Kidney (tissue), 14 donors: ENCODE data around the gene TRIM41. TPM values are rescaled to one million over a fixed set of nuclear protein-coding genes. Genes with fewer than 3 reads are reported as not detected.
"Not testable (repeated sequence)": the region's sequence is repeated elsewhere in the genome, so short reads cannot be mapped to it uniquely, and the experiment has no call there.

Source experiments
- DNase-seq, 5 donors: peaks; one replicate each; pipeline ENCODE4 v3.0.0-alpha.2; 2013 to 2020
- FAIRE-seq: peaks from 2 replicates; lab custom pipeline; 2012; peaks lifted over from hg19 to GRCh38; lab: Jason Lieb, UNC
- H3K27ac ChIP-seq, 2 donors: one replicate each; pipeline ENCODE4 v1.7.0; 2013; ENCODE audit warnings: low read depth in 2 of 2, low read length in 2 of 2, inconsistent platforms in 1 of 2
- H3K27me3 ChIP-seq: one replicate; pipeline ENCODE4 v1.7.1; 2013; ENCODE audit warnings: low read length, inconsistent platforms; ENCODE audit not compliant: control insufficient read depth, insufficient read depth
- H3K36me3 ChIP-seq, 3 donors: one replicate each; pipeline versions ENCODE4 v1.7.0 to v1.7.1; 2013; ENCODE audit warnings: low read length in 3 of 3, control low read depth in 1 of 3, inconsistent platforms in 1 of 3; ENCODE audit not compliant: insufficient read depth in 3 of 3, control insufficient read depth in 2 of 3
- H3K4me1 ChIP-seq, 3 donors: one replicate each; pipeline versions ENCODE4 v1.7.0 to v1.7.1; 2013; ENCODE audit warnings: low read length in 3 of 3, inconsistent platforms in 1 of 3, low read depth in 1 of 3; ENCODE audit not compliant: control insufficient read depth in 2 of 3, insufficient read depth in 2 of 3
- H3K4me3 ChIP-seq, 3 donors: one replicate each; pipeline versions ENCODE4 v1.7.0 to v1.8.1; 2013; ENCODE audit warnings: low read length in 3 of 3, control low read depth in 1 of 3, inconsistent platforms in 1 of 3
- H3K9ac ChIP-seq, 3 donors: one replicate each; pipeline versions ENCODE4 v1.7.0 to v1.7.1; 2013; ENCODE audit warnings: low read length in 3 of 3, control low read depth in 1 of 3, inconsistent platforms in 1 of 3
- H3K9me3 ChIP-seq, 3 donors: one replicate each; pipeline versions ENCODE4 v1.7.0 to v1.7.1; 2013; ENCODE audit warnings: low read length in 3 of 3, control low read depth in 1 of 3, inconsistent platforms in 1 of 3; ENCODE audit not compliant: control insufficient read depth in 2 of 3, insufficient read depth in 1 of 3
- CTCF ChIP-seq: IDR thresholded peaks from 3 replicates; pipeline ENCODE4 v1.5.1; 2012; ENCODE audit warnings: mild to moderate bottlenecking, moderate library complexity, borderline replicate concordance; ENCODE audit not compliant: insufficient read depth; ENCODE audit errors: extremely low read depth
- intact Hi-C: fragments of 100-400 bp; cut with DNase I; formaldehyde crosslinking; loops from one replicate; pipeline ENCODE4 v1.11.1; 2022
- polyA plus RNA-seq: library from polyadenylated mRNA; stranded (reverse); fragments of 350-450 nt; fragmentation: Illumina TruSeq; extraction: RNeasy Lipid Tissue Mini Kit (QIAGEN cat#74804); gene quantifications from one replicate; pipeline ENCODE4 v1.2.3, GENCODE V29; 2014; ENCODE audit warnings: low read depth, low replicate concordance; ENCODE audit not compliant: insufficient read depth
- total RNA-seq: library from RNA; stranded (reverse); fragmentation: NEBNext Ultra II Directional; extraction: Animal tissue kit (Norgen Biotek cat#: 25700); gene quantifications from one replicate; pipeline ENCODE4 v1.2.1, GENCODE V29; 2021
- donor health status: control.
- donor health status: control.
- donor health status: control.
- donor health status: control.
- donor health status: control.
- donor health status: DM: yes; HTN: yes; CAD: no.
- donor health status: Normal renal cell carcinoma (clear cell type).

Gene TRIM41
- total and polyA plus RNA-seq, 2 donors from 2014 or later, result 21.8 to 34.9 TPM

- Histone ChIP-seq H3K9ac (no peak overlapping the region), H3K27ac (no peak overlapping the region), H3K36me3 (no peaks in the 10 kb centered on the region), H3K4me3 (no peak overlapping the region), H3K9me3 (no peaks in the 10 kb centered on the region), H3K27me3 (no peaks in the 10 kb centered on the region), H3K4me1 (no peaks in the 10 kb centered on the region)
- DNase-seq (no peak), FAIRE-seq (no peak)
- TF ChIP-seq CTCF, result no peak
- intact Hi-C loops, result no loop called here
Observed at GRCh38 chr5:181280251-181280762, 57.2 kb downstream of the TRIM41 start.

- Histone ChIP-seq H3K9ac (no peak overlapping the region), H3K36me3 (no peaks in the 10 kb centered on the region), H3K27me3 (no peaks in the 10 kb centered on the region), H3K4me1 (no peaks in the 10 kb centered on the region), H3K4me3 (no peak overlapping the region), H3K27ac (no peak overlapping the region), H3K9me3 (no peaks in the 10 kb centered on the region)
- intact Hi-C loops, result no loop called here
- no peak for TF ChIP-seq CTCF
- no peak for FAIRE-seq
- no peak for DNase-seq
Observed at GRCh38 chr5:181281077-181281983, 58.2 kb downstream of the TRIM41 start.

DNA sequence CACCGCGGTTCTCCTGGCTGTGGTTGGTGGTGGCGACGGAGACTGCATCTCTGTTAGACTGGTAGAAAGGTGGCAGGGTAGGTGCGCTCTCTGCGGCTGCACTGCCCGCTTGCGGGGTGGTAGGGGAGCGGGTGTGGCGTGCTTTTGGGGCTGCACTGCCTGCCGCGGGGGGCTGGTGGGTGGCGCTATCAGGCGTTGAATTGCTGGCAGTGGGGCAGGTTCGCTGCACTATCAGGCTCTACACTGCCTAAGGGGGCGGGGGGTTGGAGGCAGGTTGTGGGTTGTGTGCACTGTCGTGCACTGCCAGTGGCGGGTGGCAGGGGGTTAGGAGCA, 58.9 kb downstream of the TRIM41 start:
- FAIRE-seq (no peak), DNase-seq (no peak)
- H3K36me3 ChIP-seq, result no peaks in the 10 kb centered on the region
- no peaks in the 10 kb centered on the region for H3K4me1 ChIP-seq
- no peaks in the 10 kb centered on the region for H3K27me3 ChIP-seq
- intact Hi-C loops, result no loop called here
- H3K4me3 ChIP-seq, result no peak overlapping the region
- no peaks in the 10 kb centered on the region for H3K9me3 ChIP-seq
- no peak overlapping the region for H3K9ac ChIP-seq
- H3K27ac ChIP-seq, result no peak overlapping the region
- no peak for TF ChIP-seq CTCF

- H3K9me3 ChIP-seq, H3K4me3 ChIP-seq, H3K27me3 ChIP-seq, DNase-seq, H3K36me3 ChIP-seq, intact Hi-C loops, H3K27ac ChIP-seq, H3K9ac ChIP-seq, H3K4me1 ChIP-seq, FAIRE-seq: not testable (repeated sequence)
Observed at GRCh38 chr5:181282415-181282814, 59.3 kb downstream of the TRIM41 start.
